ENCODE data around the gene LYPD6B.
"Not testable (repeated sequence)": the region's sequence is repeated elsewhere in the genome, so short reads cannot be mapped to it uniquely, and the experiment has no call there.

The LYPD6B gene

GRCh38 chr2:149235816-149236375 lies 197.4 kb downstream of the LYPD6B start:
- Histone ChIP-seq H3K27me3 (ENCODE audit: low read length) (no peaks in the 10 kb centered on the region), H3K36me3 (ENCODE audit: low read length) (no peaks in the 10 kb centered on the region), H3K4me2 (ENCODE audit: low read depth, low read length, poor library complexity, severe bottlenecking) (no peak overlapping the region), H3K27ac (ENCODE audit: low read depth, low read length) (no peak overlapping the region), H3F3A (ENCODE audit: insufficient read depth) (no peaks in the 10 kb centered on the region), H4K20me1 (ENCODE audit: low read depth, low read length) (no peaks in the 10 kb centered on the region), H3K9ac (ENCODE audit: low read length) (no peak overlapping the region), H2AFZ (ENCODE audit: low read depth, low read length, severe bottlenecking) (no peak overlapping the region), H3K9me2 (replicated peaks; ENCODE audit: insufficient read depth, low read length) (no peaks in the 10 kb centered on the region), H3K79me2 (ENCODE audit: insufficient read depth, low read length) (no peaks in the 10 kb centered on the region), H3K9me3 (ENCODE audit: insufficient read depth, low read length) (no peaks in the 10 kb centered on the region; the same call in 1 of the 2 replicates), H3K4me3 (ENCODE audit: insufficient read depth, low read length, poor library complexity, severe bottlenecking) (no peak overlapping the region)
- no peak for TF ChIP-seq EZH2phosphoT487 (conservative IDR thresholded peaks at IDR 0.05; ENCODE audit: low read length)

- Histone ChIP-seq H2AFZ (ENCODE audit: low read depth, low read length, severe bottlenecking) (no peak overlapping the region), H3K27ac (ENCODE audit: low read depth, low read length) (no peak overlapping the region), H3F3A (ENCODE audit: insufficient read depth) (no peaks in the 10 kb centered on the region), H3K9me2 (replicated peaks; ENCODE audit: insufficient read depth, low read length) (no peaks in the 10 kb centered on the region), H3K27me3 (ENCODE audit: low read length) (no peaks in the 10 kb centered on the region), H3K4me3 (ENCODE audit: insufficient read depth, low read length, poor library complexity, severe bottlenecking) (no peak overlapping the region), H3K4me2 (ENCODE audit: low read depth, low read length, poor library complexity, severe bottlenecking) (no peak overlapping the region), H3K79me2 (ENCODE audit: insufficient read depth, low read length) (no peaks in the 10 kb centered on the region), H3K9me3 (ENCODE audit: insufficient read depth, low read length) (no peaks in the 10 kb centered on the region), H3K36me3 (ENCODE audit: low read length) (no peaks in the 10 kb centered on the region), H4K20me1 (ENCODE audit: low read depth, low read length) (no peaks in the 10 kb centered on the region), H3K9ac (ENCODE audit: low read length) (no peak overlapping the region)
- TF ChIP-seq CTCF (IDR thresholded peaks at IDR 0.05; ENCODE audit: insufficient read depth, low read length, poor library complexity, severe bottlenecking) (no peak), EZH2phosphoT487 (conservative IDR thresholded peaks at IDR 0.05; ENCODE audit: low read length) (no peak)
Observed at GRCh38 chr2:149236410-149236809, 197.9 kb downstream of the LYPD6B start.

- Histone ChIP-seq H3K9me3 (ENCODE audit: insufficient read depth, low read length) (no peaks in the 10 kb centered on the region), H3K27me3 (ENCODE audit: low read length) (no peaks in the 10 kb centered on the region), H3K27ac (ENCODE audit: low read depth, low read length) (no peak overlapping the region), H3K9ac (ENCODE audit: low read length) (no peak overlapping the region), H3K4me3 (ENCODE audit: insufficient read depth, low read length, poor library complexity, severe bottlenecking) (no peak overlapping the region), H3K4me2 (ENCODE audit: low read depth, low read length, poor library complexity, severe bottlenecking) (no peak overlapping the region), H3K36me3 (ENCODE audit: low read length) (no peaks in the 10 kb centered on the region), H3K79me2 (ENCODE audit: insufficient read depth, low read length) (no peaks in the 10 kb centered on the region), H3F3A (ENCODE audit: insufficient read depth) (no peaks in the 10 kb centered on the region), H4K20me1 (ENCODE audit: low read depth, low read length) (no peaks in the 10 kb centered on the region), H3K9me2 (replicated peaks; ENCODE audit: insufficient read depth, low read length) (no peaks in the 10 kb centered on the region), H2AFZ (ENCODE audit: low read depth, low read length, severe bottlenecking) (no peak overlapping the region)
- TF ChIP-seq EZH2phosphoT487 (conservative IDR thresholded peaks at IDR 0.05; ENCODE audit: low read length): no peak
- TF ChIP-seq CTCF (IDR thresholded peaks at IDR 0.05; ENCODE audit: insufficient read depth, low read length, poor library complexity, severe bottlenecking): no peak
Observed at GRCh38 chr2:149246186-149246585, 207.7 kb downstream of the LYPD6B start.

GRCh38 chr2:149251436-149251835 lies 212.9 kb downstream of the LYPD6B start:
- not testable (repeated sequence) for H3K27ac ChIP-seq (ENCODE audit: low read depth, low read length); H3K9me3 ChIP-seq (ENCODE audit: insufficient read depth, low read length); H3K4me3 ChIP-seq (ENCODE audit: insufficient read depth, low read length, poor library complexity, severe bottlenecking); H3F3A ChIP-seq (ENCODE audit: insufficient read depth); H4K20me1 ChIP-seq (ENCODE audit: low read depth, low read length); H3K9ac ChIP-seq (ENCODE audit: low read length); H3K4me2 ChIP-seq (ENCODE audit: low read depth, low read length, poor library complexity, severe bottlenecking); H3K36me3 ChIP-seq (ENCODE audit: low read length); H3K79me2 ChIP-seq (ENCODE audit: insufficient read depth, low read length); H3K9me2 ChIP-seq (replicated peaks; ENCODE audit: insufficient read depth, low read length); H3K27me3 ChIP-seq (ENCODE audit: low read length); H2AFZ ChIP-seq (ENCODE audit: low read depth, low read length, severe bottlenecking)

GRCh38 chr2:149256877-149257276 lies 218.4 kb downstream of the LYPD6B start:
- H3K4me2 ChIP-seq (ENCODE audit: low read depth, low read length, poor library complexity, severe bottlenecking); H4K20me1 ChIP-seq (ENCODE audit: low read depth, low read length); H3K79me2 ChIP-seq (ENCODE audit: insufficient read depth, low read length); H3K9me2 ChIP-seq (replicated peaks; ENCODE audit: insufficient read depth, low read length); H3K4me3 ChIP-seq (ENCODE audit: insufficient read depth, low read length, poor library complexity, severe bottlenecking); H3K9ac ChIP-seq (ENCODE audit: low read length); H3K27me3 ChIP-seq (ENCODE audit: low read length); H3K27ac ChIP-seq (ENCODE audit: low read depth, low read length); H3K36me3 ChIP-seq (ENCODE audit: low read length); H3F3A ChIP-seq (ENCODE audit: insufficient read depth); H2AFZ ChIP-seq (ENCODE audit: low read depth, low read length, severe bottlenecking); H3K9me3 ChIP-seq (ENCODE audit: insufficient read depth, low read length): not testable (repeated sequence)
